Lower lobe of right lung (tissue), 2 donors: ENCODE data around the gene C2CD3. TPM values are rescaled to one million over a fixed set of nuclear protein-coding genes. Genes with fewer than 3 reads are reported as not detected.

ENCODE experiments used
- ATAC-seq, 2 donors: fragments of 200-7000 bp; cut with Tn5 transposase; one replicate each; pipeline ENCODE4 v1.9.1; 2020 to 2022; ENCODE audit warnings: mild to moderate bottlenecking in 2 of 2, moderate library complexity in 2 of 2
- DNase-seq: peaks from one replicate; pipeline ENCODE4 v3.0.0-alpha.2; 2020
- H3K27ac ChIP-seq: fragments of 200-600 bp; one replicate; pipeline ENCODE4 v1.8.0; 2022
- H3K27me3 ChIP-seq: fragments of 200-600 bp; one replicate; pipeline ENCODE4 v1.8.0; 2022; ENCODE audit warnings: low read depth
- H3K36me3 ChIP-seq: fragments of 200-600 bp; one replicate; pipeline ENCODE4 v1.8.0; 2022; ENCODE audit warnings: mild to moderate bottlenecking
- H3K4me1 ChIP-seq: fragments of 200-600 bp; one replicate; pipeline ENCODE4 v1.8.0; 2022
- H3K4me3 ChIP-seq: fragments of 200-600 bp; one replicate; pipeline ENCODE4 v1.8.0; 2022; ENCODE audit warnings: mild to moderate bottlenecking
- H3K9me3 ChIP-seq: fragments of 200-600 bp; one replicate; pipeline ENCODE4 v1.8.0; 2022
- CTCF ChIP-seq: fragments of 200-600 bp; IDR thresholded peaks from one replicate; pipeline ENCODE4 v1.8.0; 2022; ENCODE audit warnings: antibody characterized with exemption, mild to moderate bottlenecking
- intact Hi-C: fragments of 100-400 bp; cut with DNase I; formaldehyde crosslinking; loops from one replicate; pipeline ENCODE4 v1.11.0; 2022
- total RNA-seq: library from RNA; stranded (reverse); fragmentation: NEBNext Ultra II Directional; extraction: Animal tissue kit (Norgen Biotek cat#: 25700); gene quantifications from one replicate; pipeline ENCODE4 v1.2.1, GENCODE V29; 2021
- donor health status: DM: no; HTN: yes; CAD: no; lungs with severe emphysema.

Gene C2CD3
- total RNA-seq, 1 donor from 2014 or later, result 31.0 TPM

GRCh38 chr11:74139151-74139918 is 31.5 kb downstream of the C2CD3 start:
- peaks cover 37% of the 10 kb centered on the region for H3K36me3 ChIP-seq
- ATAC-seq, result no peak
- peaks cover 14% of the 10 kb centered on the region for H3K4me1 ChIP-seq
- no peaks in the 10 kb centered on the region for H3K27me3 ChIP-seq
- DNase-seq, result no peak
- no peak overlapping the region for H3K4me3 ChIP-seq
- no peaks in the 10 kb centered on the region for H3K9me3 ChIP-seq
- H3K27ac ChIP-seq, result peak overlapping the region; percentile 0
- TF ChIP-seq CTCF, result no peak
- intact Hi-C loops, result no loop called here

DNA sequence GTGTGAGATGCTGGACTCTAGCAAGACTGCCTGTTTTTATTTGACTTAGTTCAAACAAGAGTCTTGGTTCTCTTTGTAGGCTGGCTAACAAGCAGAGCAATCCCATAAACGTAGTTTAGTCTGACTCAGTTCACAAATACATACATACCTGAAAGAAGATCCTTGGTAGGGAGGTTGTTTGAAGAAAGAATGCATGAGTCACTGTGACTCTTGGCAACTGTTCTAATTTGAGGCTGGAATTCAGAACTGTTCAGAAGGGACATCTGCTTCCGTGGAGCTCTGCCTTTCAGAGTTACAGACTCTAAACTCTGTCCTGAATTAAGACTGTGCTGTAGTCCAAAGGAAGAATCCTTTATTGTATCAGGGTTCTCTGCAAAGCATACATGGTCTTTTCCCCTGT is 32.2 kb downstream of the C2CD3 start:
- DNase-seq (no peak), ATAC-seq (peak; percentile 85 to 93)
- peaks cover 41% of the 10 kb centered on the region for H3K36me3 ChIP-seq
- intact Hi-C loops, result no loop called here
- no peaks in the 10 kb centered on the region for H3K27me3 ChIP-seq
- H3K4me1 ChIP-seq, result peaks cover 14% of the 10 kb centered on the region
- TF ChIP-seq CTCF, result no peak
- H3K27ac ChIP-seq, result peak overlapping the region; percentile 0
- H3K4me3 ChIP-seq, result no peak overlapping the region
- H3K9me3 ChIP-seq, result no peaks in the 10 kb centered on the region

GRCh38 chr11:74138021-74138420 is 32.8 kb downstream of the C2CD3 start:
- Histone ChIP-seq H3K4me1 (peaks cover 14% of the 10 kb centered on the region), H3K4me3 (no peak overlapping the region), H3K27me3 (no peaks in the 10 kb centered on the region), H3K27ac (peak overlapping the region; percentile 0), H3K9me3 (no peaks in the 10 kb centered on the region), H3K36me3 (peaks cover 47% of the 10 kb centered on the region)
- TF ChIP-seq CTCF, result no peak
- ATAC-seq, result no peak
- intact Hi-C loops, result no loop called here
- DNase-seq, result no peak

- Histone ChIP-seq H3K4me1 (peaks cover 14% of the 10 kb centered on the region), H3K4me3 (no peak overlapping the region), H3K27me3 (no peaks in the 10 kb centered on the region), H3K36me3 (peaks cover 65% of the 10 kb centered on the region), H3K9me3 (no peaks in the 10 kb centered on the region), H3K27ac (no peak overlapping the region)
- ATAC-seq, result no peak
- DNase-seq, result no peak
- intact Hi-C loops, result no loop called here
- TF ChIP-seq CTCF, result no peak
Observed at GRCh38 chr11:74135127-74135840, 35.5 kb downstream of the C2CD3 start.

DNA sequence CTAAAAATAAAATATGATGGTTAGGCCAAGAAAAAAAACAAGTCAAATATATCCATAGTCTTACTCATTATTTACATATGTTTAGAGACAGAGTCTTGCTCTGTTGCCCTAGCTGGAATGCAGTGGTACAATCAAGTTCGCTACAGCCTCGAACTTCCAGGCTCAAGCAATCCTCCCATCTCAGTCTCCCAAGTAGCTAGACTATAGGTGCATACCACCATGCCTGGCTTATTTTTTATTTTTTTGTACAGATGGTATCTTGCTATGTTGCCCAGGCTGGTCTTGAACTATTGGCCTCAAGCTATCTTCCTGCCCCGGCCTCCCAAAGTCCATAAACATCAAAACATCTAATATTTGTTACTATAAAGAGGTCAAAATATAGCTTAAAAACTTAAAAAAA is 36.1 kb downstream of the C2CD3 start:
- Histone ChIP-seq H3K4me3 (no peak overlapping the region), H3K27ac (no peak overlapping the region), H3K36me3 (peaks cover 65% of the 10 kb centered on the region), H3K9me3 (no peaks in the 10 kb centered on the region), H3K4me1 (peaks cover 14% of the 10 kb centered on the region), H3K27me3 (no peaks in the 10 kb centered on the region)
- intact Hi-C loops, result no loop called here
- ATAC-seq (no peak), DNase-seq (no peak)
- TF ChIP-seq CTCF, result no peak
